DOHH2 (cell line): ENCODE measurements around the gene POU5F1.

Source experiments
- H3F3A ChIP-seq: fragments of 200-600 bp; sonication (generic), shearing (Covaris generic); 2 replicates; pipeline ENCODE4 v1.6.0; 2016; ENCODE audit warnings: antibody characterized with exemption, mild to moderate bottlenecking; ENCODE audit not compliant: control insufficient read depth, insufficient read depth
- H3K27ac ChIP-seq: fragments of 200-600 bp; sonication (generic); 2 replicates; pipeline ENCODE4 v1.5.1; 2014; ENCODE audit warnings: low read depth, mild to moderate bottlenecking, low read length, moderate library complexity
- H3K27me3 ChIP-seq: fragments of 200-600 bp; sonication (generic); 2 replicates; pipeline ENCODE4 v1.6.1; 2014; ENCODE audit warnings: mild to moderate bottlenecking, low read length, mixed read lengths; ENCODE audit not compliant: control insufficient read depth
- H3K36me3 ChIP-seq: fragments of 200-600 bp; sonication (generic); 2 replicates; pipeline ENCODE4 v1.6.1; 2014; ENCODE audit warnings: mild to moderate bottlenecking, low read length, moderate library complexity, mixed read lengths; ENCODE audit not compliant: control insufficient read depth
- H3K4me1 ChIP-seq: fragments of 200-600 bp; sonication (generic); 2 replicates; pipeline ENCODE4 v1.6.1; 2014; ENCODE audit warnings: mild to moderate bottlenecking, low read length, mixed read lengths; ENCODE audit not compliant: control insufficient read depth
- H3K4me2 ChIP-seq: fragments of 200-600 bp; sonication (generic); 2 replicates; pipeline ENCODE4 v1.6.0; 2014; ENCODE audit warnings: mild to moderate bottlenecking, low read length, moderate library complexity
- H3K4me3 ChIP-seq: fragments of 200-600 bp; sonication (generic); 2 replicates; pipeline ENCODE4 v1.5.1; 2014; ENCODE audit warnings: mild to moderate bottlenecking, low read length, mixed read lengths
- H3K79me2 ChIP-seq: fragments of 200-600 bp; sonication (generic); 2 replicates; pipeline ENCODE4 v1.6.1; 2014; ENCODE audit warnings: mild to moderate bottlenecking, low read length, mixed read lengths; ENCODE audit not compliant: control insufficient read depth
- H3K9me2 ChIP-seq: fragments of 200-600 bp; sonication (generic); replicated peaks from 2 replicates; pipeline ENCODE4 v1.6.1; 2014; ENCODE audit warnings: mild to moderate bottlenecking, low read length, mixed read lengths; ENCODE audit not compliant: control insufficient read depth
- H3K9me3 ChIP-seq: fragments of 200-600 bp; sonication (generic); 2 replicates; pipeline ENCODE4 v1.6.1; 2014; ENCODE audit warnings: antibody characterized with exemption, low read length, mixed read lengths; ENCODE audit not compliant: control insufficient read depth, insufficient read depth
- H4K20me1 ChIP-seq: fragments of 200-600 bp; sonication (generic); 2 replicates; pipeline ENCODE4 v1.6.0; 2014; ENCODE audit warnings: low read depth, mild to moderate bottlenecking, antibody characterized with exemption, low read length, moderate library complexity; ENCODE audit not compliant: control insufficient read depth, insufficient read depth
- EZH2phosphoT487 ChIP-seq: fragments of 200-600 bp; sonication (generic); IDR thresholded peaks from 2 replicates; pipeline ENCODE4 v1.6.1; 2017; ENCODE audit warnings: borderline replicate concordance, mild to moderate bottlenecking, antibody characterized with exemption, low read length, moderate library complexity, mixed read lengths
- TF ChIP-seq, protein P1 (sequence below): fragments of 200-600 bp; sonication (generic); IDR thresholded peaks from one replicate; pipeline ENCODE4 v1.5.1; 2014; ENCODE audit warnings: antibody characterized with exemption, mild to moderate bottlenecking, low read depth, low read length; ENCODE audit not compliant: poor library complexity, severe bottlenecking

The POU5F1 gene

DNA sequence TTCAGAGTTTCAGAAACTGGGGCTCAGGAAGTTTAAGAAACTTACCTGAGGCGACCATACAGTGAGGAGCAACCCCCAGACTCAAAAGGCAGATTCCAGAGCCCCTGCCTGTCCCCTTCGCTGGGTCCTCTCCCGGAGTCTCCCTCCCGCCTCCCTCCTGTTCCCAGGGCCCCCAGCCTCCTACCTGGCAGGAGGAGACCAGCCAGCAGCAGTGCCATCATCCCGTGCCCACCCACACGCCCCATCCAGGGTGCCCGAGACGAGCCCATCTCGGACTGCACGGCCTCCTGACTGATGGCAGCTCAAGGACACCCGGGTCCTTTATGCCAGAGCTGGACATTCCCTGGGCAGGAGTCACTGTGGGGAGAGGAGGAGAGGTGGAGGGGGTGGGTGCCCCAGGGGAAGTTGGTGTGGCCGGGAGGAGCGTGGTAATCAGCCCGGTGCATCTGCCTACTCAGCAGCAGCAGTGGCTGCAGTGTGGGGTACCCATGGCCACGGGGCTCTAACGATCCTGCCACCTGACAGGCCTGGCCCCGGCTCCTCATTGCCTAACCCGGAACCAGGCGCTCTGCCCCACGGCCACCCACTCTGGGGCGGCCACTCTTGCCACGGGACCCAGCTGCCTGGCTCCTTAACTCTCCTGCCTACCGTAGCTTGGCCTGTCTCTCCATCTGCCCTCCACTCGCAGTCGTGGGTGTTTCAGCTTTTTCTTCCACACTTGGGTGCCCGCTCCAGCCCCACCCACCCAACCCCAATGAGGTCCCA lies 50.1 kb downstream of the POU5F1 start, which contains the start of gene CDSN:
CDSN (minus strand) TSS at position 296 of the 765 bp plus-strand sequence; CDS start at position 269, 27 bp downstream.
- no peaks in the 10 kb centered on the region for H4K20me1 ChIP-seq
- no peaks in the 10 kb centered on the region for H3K36me3 ChIP-seq
- H3F3A ChIP-seq: no peaks in the 10 kb centered on the region
- no peaks in the 10 kb centered on the region for H3K9me2 ChIP-seq
- TF ChIP-seq, protein P1, sequence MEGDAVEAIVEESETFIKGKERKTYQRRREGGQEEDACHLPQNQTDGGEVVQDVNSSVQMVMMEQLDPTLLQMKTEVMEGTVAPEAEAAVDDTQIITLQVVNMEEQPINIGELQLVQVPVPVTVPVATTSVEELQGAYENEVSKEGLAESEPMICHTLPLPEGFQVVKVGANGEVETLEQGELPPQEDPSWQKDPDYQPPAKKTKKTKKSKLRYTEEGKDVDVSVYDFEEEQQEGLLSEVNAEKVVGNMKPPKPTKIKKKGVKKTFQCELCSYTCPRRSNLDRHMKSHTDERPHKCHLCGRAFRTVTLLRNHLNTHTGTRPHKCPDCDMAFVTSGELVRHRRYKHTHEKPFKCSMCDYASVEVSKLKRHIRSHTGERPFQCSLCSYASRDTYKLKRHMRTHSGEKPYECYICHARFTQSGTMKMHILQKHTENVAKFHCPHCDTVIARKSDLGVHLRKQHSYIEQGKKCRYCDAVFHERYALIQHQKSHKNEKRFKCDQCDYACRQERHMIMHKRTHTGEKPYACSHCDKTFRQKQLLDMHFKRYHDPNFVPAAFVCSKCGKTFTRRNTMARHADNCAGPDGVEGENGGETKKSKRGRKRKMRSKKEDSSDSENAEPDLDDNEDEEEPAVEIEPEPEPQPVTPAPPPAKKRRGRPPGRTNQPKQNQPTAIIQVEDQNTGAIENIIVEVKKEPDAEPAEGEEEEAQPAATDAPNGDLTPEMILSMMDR: no peak
- TF ChIP-seq EZH2phosphoT487: no peak
- peaks cover 3% of the 10 kb centered on the region; the same call in 1 of the 2 replicates for H3K27me3 ChIP-seq
- H3K27ac ChIP-seq: no peak within 1 kb of the TSS
- H3K79me2 ChIP-seq: no peaks in the 10 kb centered on the region
- no peaks in the 10 kb centered on the region for H3K9me3 ChIP-seq
- no peak within 1 kb of the TSS for H3K4me3 ChIP-seq
- H3K4me1 ChIP-seq: no peaks in the 10 kb centered on the region
- no peak within 1 kb of the TSS for H3K4me2 ChIP-seq

DNA sequence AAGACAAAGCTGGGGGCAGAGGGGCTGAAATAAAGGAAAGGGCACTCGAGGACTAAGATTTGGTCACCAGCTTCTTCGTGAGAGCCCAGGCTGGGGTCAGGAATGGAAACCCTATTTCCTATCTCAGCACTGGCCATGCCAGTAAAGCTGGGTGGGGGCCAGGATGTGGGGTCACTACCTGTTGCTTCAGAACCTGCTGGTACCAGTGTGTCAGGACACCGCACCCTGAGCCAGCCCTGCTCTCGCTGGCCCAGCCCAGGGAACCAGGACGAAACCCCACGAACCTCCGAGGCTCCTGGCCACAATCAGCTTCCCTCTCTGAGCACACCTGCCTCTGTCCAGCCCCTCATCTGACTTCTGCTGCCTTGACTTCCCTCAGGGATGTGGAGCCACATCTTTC lies 52.3 kb downstream of the POU5F1 start:
- Histone ChIP-seq H4K20me1 (no peaks in the 10 kb centered on the region), H3K27me3 (peaks cover 8% of the 10 kb centered on the region; the same call in 1 of the 2 replicates), H3K79me2 (no peaks in the 10 kb centered on the region), H3K27ac (no peak overlapping the region), H3K4me3 (no peak overlapping the region), H3K4me1 (no peaks in the 10 kb centered on the region), H3F3A (no peaks in the 10 kb centered on the region), H3K4me2 (no peak overlapping the region), H3K9me2 (no peaks in the 10 kb centered on the region), H3K36me3 (no peaks in the 10 kb centered on the region), H3K9me3 (no peaks in the 10 kb centered on the region)
- TF ChIP-seq, protein P1: no peak
- no peak for TF ChIP-seq EZH2phosphoT487

DNA sequence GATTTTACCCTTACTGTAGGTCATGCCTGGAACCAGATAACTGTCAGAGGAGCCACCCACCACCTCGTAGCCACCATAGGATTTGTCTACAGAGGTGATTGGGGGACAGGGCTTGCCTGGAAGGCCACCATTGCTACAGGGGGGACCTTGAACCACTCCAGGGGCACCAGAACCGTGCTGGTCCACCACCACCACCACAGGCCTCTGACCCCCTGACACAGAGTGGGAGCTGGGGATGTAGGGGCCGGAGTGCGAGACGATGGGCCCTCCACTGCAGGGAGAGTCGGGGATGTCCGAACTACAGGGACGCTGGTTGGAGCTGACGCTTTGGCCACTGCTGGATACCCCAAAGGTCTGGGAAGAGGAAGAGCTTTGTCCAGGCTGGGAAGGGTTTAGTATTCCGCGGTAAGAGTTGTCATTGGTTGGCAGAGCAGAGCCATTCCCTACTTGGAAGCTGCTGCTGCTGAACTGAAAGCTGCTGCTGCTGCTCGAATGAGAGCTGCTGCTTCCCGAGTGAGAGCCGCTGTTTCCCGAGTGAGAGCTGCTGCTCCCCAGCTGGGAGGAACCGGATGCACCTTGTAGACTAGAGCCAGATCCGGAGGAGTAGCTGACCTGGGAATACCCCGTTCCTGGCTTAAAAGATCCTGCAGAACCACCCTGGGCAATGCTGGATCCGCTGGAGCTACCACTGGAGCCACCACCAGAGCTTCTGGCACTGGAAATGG lies 53.7 kb downstream of the POU5F1 start:
- Histone ChIP-seq H3K4me3 (no peak overlapping the region), H3K9me3 (no peaks in the 10 kb centered on the region), H3K27me3 (peaks cover 8% of the 10 kb centered on the region; the same call in 1 of the 2 replicates), H4K20me1 (no peaks in the 10 kb centered on the region), H3K9me2 (no peaks in the 10 kb centered on the region), H3K36me3 (no peaks in the 10 kb centered on the region), H3K4me1 (no peaks in the 10 kb centered on the region), H3F3A (no peaks in the 10 kb centered on the region), H3K27ac (no peak overlapping the region), H3K4me2 (no peak overlapping the region), H3K79me2 (no peaks in the 10 kb centered on the region)
- TF ChIP-seq, protein P1: no peak
- TF ChIP-seq EZH2phosphoT487: no peak
